Activated naive CD4-positive, alpha-beta T cell treated with anti-CD3 and anti-CD28 coated beads, Interleukin-2, amount 50 U/mL, for 72 hours (primary cell): ENCODE measurements around the gene GREB1. TPM values are rescaled to one million over a fixed set of nuclear protein-coding genes. Genes with fewer than 3 reads are reported as not detected.

Experiments used
- ATAC-seq, 2 donors: fragments of 150-1000 bp; cut with Tn5 transposase; 2 replicates each; pipeline ENCODE4 v1.10.0; 2021; ENCODE audit warnings: mild to moderate bottlenecking in 2 of 2, moderate library complexity in 2 of 2
- DNase-seq, 2 donors: peaks; one replicate each; pipeline ENCODE4 v3.0.0; 2021 to 2022; ENCODE audit warnings: low spot score in 2 of 2
- H3K27ac Mint-ChIP-seq, 2 donors: one replicate each; pipeline ENCODE4 v1.8.0; 2022; ENCODE audit warnings: mild to moderate bottlenecking in 2 of 2, mixed read lengths in 2 of 2
- H3K36me3 Mint-ChIP-seq, 2 donors: one replicate each; pipeline ENCODE4 v1.8.0; 2022; ENCODE audit warnings: mixed read lengths in 2 of 2
- H3K9me3 Mint-ChIP-seq, 2 donors: one replicate each; pipeline ENCODE4 v1.8.0; 2022; ENCODE audit warnings: mixed read lengths in 2 of 2
- total RNA-seq, 2 donors: library from RNA; stranded (reverse); gene quantifications; one replicate each; pipeline ENCODE4 v1.2.3, GENCODE V29; 2022

GREB1 gene
- total RNA-seq, 2 donors from 2014 or later = 0.91 to 1.2 TPM

DNA sequence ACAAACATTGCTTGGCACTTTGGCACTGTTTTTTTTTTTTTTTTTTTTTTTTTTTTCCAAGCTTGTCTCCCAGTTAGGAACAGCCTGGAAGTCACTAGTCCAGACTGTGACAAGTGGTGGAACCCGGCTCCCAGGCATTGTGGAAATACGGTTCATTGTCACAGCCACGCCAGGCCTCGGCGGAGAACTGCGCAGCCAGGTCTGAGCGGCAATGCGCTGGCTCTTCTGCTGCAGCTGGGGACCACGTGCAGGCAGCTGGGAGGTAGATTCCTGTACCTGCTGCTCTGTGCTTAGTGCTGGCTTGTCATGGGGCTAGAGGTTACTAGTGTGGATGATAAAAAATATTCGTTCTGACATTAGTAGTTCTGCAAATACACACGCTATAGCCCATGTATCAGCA is 131.2 kb downstream of the GREB1 start:
- Mint-ChIP-seq H3K27ac (no peak overlapping the region), H3K9me3 (peaks cover 6 to 11% of the 10 kb centered on the region in 2 donors), H3K36me3 (peaks cover 14 to 19% of the 10 kb centered on the region in 2 donors)
- no peak for DNase-seq
- ATAC-seq = no peak

DNA sequence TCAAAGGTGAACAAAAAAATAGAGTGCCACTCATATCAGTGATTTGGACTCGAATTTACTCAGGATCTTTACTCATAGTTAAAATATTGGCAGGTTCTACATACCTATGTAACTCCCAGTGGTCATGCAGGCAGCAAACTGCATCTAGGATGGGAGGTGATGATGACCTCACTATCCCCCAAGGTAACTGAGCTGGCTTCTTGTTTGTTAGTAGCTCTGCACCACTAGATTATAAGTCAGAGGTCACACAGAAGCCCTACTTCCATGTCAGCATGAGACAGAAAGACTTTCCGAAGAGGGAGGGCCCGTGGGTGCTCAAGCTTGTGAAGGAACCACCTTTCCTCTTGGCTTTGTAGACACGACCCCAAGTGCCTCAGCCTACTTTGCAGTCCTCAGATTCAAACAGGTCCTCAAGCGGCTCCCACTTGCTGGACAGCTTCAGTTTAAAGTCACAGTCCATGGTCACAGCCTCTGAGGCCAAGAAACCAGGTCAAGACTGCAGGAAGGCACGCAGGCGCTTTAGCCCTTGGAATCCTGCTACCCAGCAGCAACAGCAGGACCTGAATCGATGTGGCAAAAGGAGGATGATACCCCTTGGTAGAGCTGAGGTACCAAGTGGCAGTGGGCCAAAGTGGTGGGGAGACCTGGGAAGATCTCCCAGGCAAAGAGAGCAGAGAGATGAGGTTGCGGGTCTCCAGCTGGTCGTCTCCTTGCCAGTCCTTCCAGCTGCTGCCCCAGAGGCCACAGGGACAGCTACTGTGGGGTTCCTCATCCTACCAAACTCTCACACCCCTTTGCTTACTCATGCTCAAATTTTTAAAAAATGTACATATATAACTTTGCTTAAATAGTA is 131.9 kb downstream of the GREB1 start:
- Mint-ChIP-seq H3K9me3 (peaks cover 10 to 17% of the 10 kb centered on the region in 2 donors), H3K36me3 (peaks cover 14 to 26% of the 10 kb centered on the region in 2 donors), H3K27ac (no peak overlapping the region)
- ATAC-seq (no peak), DNase-seq (no peak)

DNA sequence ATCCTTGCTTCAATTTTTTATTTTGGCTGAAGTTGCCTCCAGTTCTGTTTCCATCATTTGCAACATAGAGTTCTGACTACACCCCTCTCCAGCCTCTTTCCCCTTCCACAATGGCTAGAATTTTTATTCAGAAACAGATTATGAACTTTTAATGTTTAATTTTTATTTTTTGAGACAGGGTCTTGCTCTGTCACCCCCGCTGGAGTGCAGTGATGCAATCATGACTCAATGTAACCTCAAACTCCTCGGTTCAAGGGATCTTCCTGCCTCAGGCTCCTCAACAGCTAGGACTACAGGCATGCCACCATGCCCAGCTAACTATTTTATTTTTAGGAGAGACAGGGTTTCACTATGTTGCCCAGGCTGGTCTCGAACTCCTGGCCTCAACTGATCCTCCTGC is 133.3 kb downstream of the GREB1 start:
- Mint-ChIP-seq H3K36me3 (peaks cover 10 to 21% of the 10 kb centered on the region in 2 donors), H3K9me3 (peaks cover 7 to 13% of the 10 kb centered on the region in 2 donors), H3K27ac (no peak overlapping the region)
- no peak for DNase-seq
- no peak for ATAC-seq

DNA sequence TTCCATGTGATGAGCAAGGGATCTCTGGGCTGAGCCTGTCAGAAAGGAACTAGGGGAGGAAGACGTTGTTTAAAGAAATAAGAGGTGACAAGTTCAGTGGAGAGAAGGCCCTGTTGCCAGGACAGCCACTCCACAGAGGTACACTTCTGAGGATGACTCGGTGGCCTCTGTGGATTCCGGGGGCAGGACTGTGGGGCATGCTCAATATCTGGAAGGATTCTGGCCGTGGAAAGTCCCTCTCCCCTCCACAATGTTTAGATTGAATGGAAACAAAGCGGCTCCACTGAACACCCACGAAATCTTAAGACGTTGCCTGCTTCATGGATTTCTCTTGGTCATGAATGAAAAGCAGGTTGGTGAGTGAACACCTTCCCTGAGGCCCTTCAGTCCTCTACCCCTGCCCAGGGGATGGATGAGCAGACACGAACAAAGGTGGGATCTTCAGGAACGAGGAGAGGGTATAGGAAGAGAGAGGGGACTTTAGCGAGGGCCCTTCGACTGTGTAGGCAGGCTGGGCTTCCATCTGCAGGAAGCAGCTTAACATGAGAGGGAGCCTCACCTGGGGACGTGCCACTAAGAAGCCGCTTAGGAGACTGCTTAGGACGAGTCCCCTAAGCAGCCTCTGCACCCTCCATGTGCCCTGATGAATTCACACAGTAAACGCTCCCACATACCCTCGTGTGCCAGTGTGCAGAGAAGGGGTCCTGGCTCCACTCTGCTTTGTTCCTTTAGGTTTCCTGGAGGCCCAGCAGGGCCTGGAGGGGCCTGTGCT is 134.2 kb downstream of the GREB1 start:
- ATAC-seq = no peak
- Mint-ChIP-seq H3K27ac (no peak overlapping the region), H3K36me3 (peaks cover 7 to 16% of the 10 kb centered on the region in 2 donors), H3K9me3 (peaks cover 5 to 11% of the 10 kb centered on the region in 2 donors)
- no peak for DNase-seq

- ATAC-seq (peak; percentile 36 to 91), DNase-seq (peak in 1 of 2 donors; percentile 61)
- peaks cover 7 to 13% of the 10 kb centered on the region in 2 donors for H3K36me3 Mint-ChIP-seq
- H3K27ac Mint-ChIP-seq = no peak within 1 kb of the TSS
- H3K9me3 Mint-ChIP-seq = peaks cover 5 to 6% of the 10 kb centered on the region in 2 donors
These were observed 135.8 kb downstream of the GREB1 start, which contains the start of gene NTSR2 for GRCh38 chr2:11669454-11670291. Gene NTSR2 (minus strand): TSS chr2:11670195. CDS start chr2:11670129, 66 bp downstream.

GRCh38 chr2:11672407-11672806 is 138.6 kb downstream of the GREB1 start:
- DNase-seq (no peak), ATAC-seq (no peak)
- peaks cover 7 to 18% of the 10 kb centered on the region in 2 donors for H3K36me3 Mint-ChIP-seq
- no peak overlapping the region for H3K27ac Mint-ChIP-seq
- H3K9me3 Mint-ChIP-seq = peaks cover 5 to 6% of the 10 kb centered on the region in 2 donors

DNA sequence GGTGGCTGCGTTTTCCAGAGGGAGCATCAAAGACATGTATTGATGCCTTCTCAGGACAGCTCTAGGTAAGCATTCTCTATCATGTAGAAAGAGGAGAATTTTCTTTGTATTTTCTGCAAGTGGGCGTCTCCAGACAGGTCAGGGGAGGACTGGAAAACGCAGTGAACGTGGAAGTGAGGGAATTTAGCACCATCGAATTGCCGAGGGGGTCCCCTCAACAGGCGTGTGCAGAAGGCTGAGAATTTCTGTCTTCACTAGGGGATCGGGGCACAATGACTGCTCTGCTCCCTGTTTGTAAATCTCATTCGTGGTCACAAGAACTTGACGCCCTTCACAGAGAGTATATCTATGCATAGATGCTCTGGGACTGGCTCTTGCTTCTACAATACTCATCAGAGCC is 141.1 kb downstream of the GREB1 start:
- Mint-ChIP-seq H3K27ac (no peak overlapping the region), H3K9me3 (peaks cover 5 to 6% of the 10 kb centered on the region in 2 donors), H3K36me3 (peaks cover 0 to 12% of the 10 kb centered on the region in 2 donors)
- ATAC-seq (no peak), DNase-seq (no peak)

DNA sequence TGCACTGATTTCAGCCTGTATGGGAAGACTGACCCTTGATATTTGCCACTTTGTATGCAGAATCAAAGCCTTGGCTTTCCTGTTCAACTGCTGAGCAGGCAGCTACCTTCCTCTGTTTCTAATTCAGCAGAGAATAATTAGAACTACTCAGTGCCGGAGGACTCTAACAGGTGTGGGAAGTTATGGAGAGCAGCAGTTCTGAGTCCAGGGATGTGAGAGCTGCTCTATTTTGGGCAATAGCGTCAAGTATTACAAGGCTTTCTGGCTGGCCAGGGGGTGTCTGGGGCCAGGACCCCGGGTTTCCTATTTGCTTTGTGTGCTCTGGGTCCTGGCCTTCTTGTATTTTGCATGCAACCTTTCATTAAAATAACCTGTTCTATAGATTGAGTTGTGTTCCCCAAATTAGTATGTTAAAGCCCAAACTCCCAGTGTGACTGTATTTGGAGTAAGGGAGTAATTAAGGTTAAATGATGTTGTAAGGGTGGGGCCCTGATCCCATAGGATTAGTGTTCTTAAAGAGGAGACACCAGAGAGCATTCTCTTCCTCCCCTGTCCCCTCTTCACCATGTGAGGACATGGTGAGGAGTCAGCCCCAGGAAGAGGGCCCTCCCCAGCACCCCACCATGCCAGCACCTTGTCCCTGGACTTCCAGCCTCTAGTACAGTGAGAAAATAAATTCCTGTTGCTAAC is 141.7 kb downstream of the GREB1 start:
- no peak for DNase-seq
- Mint-ChIP-seq H3K27ac (no peak overlapping the region), H3K9me3 (peaks cover 0 to under 1% of the 10 kb centered on the region in 2 donors), H3K36me3 (peaks cover 0 to 7% of the 10 kb centered on the region in 2 donors)
- no peak for ATAC-seq

DNA sequence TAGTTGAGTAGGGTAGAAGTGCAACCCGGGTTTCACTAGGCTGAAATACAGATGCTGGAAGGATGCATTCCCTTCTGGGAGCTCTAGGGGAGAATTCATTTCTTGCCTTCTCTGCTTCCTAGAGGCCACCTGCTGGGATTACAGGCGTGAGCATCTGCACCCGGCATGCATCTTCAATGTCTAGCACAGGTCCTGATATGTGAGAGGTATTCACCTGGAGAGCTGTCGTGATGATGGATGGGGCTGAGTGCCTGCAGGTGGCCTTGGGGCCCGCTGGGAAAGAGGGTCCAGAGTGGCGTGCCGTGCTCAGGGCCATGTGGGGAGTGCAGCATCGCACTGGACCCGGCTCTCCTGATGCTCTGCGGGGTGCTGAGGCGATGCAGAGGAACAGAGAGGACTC is 142.8 kb downstream of the GREB1 start:
- no peak overlapping the region for H3K27ac Mint-ChIP-seq

GRCh38 chr2:11677136-11678055 is 143.6 kb downstream of the GREB1 start:
- ATAC-seq = no peak
- Mint-ChIP-seq H3K27ac (no peak overlapping the region), H3K36me3 (peaks cover 0 to 5% of the 10 kb centered on the region in 2 donors), H3K9me3 (no peaks in the 10 kb centered on the region)
- DNase-seq = no peak

More for the DNA sequence above, 142.8 kb downstream of the GREB1 start:
- Mint-ChIP-seq H3K36me3 (peaks cover 0 to 5% of the 10 kb centered on the region in 2 donors), H3K9me3 (no peaks in the 10 kb centered on the region)
- DNase-seq (no peak), ATAC-seq (no peak)

DNA sequence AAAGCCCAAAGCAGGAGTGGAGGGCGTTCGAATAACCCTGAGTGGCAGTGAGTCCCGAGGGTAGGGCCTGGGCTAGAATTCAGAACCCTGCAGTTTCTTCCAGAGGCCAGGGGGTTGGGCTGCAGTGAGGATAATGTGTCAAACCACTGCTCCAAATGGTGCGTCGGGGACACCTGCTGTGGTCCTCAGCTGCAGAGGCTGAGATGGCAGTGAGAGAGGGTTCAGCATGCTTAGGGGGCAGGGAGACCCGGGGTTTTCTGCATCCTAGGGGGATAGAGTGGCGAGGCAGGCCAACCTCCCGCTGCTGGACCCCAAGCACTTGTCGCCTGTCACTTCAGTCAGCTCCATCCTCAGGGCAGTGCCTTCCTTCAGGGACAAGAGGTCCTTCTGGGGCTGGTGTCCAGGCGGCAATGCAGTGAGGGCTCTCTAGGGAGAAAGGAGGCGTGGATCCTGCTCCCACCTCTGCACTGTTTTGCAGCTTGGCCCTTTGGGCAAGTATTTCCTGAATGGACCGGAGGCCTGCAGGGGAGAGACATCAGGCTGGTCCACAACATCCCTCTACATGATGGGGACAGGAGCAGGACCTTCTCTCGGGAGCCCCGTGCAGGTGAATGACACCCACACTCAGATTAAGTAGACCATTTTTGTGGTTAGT is 144.6 kb downstream of the GREB1 start:
- no peak overlapping the region for H3K27ac Mint-ChIP-seq
- H3K36me3 Mint-ChIP-seq = peaks cover 0 to 5% of the 10 kb centered on the region in 2 donors
- no peaks in the 10 kb centered on the region for H3K9me3 Mint-ChIP-seq
- ATAC-seq = no peak
- no peak for DNase-seq

GRCh38 chr2:11679016-11679415 is 145.2 kb downstream of the GREB1 start:
- Mint-ChIP-seq H3K9me3 (no peaks in the 10 kb centered on the region), H3K27ac (no peak overlapping the region), H3K36me3 (peaks cover 0 to 5% of the 10 kb centered on the region in 2 donors)
- ATAC-seq (no peak), DNase-seq (no peak)

- no peaks in the 10 kb centered on the region for H3K9me3 Mint-ChIP-seq
- DNase-seq = no peak
- H3K27ac Mint-ChIP-seq = no peak overlapping the region
- no peak for ATAC-seq
- peaks cover 0 to 5% of the 10 kb centered on the region in 2 donors for H3K36me3 Mint-ChIP-seq
These were observed 145.8 kb downstream of the GREB1 start for GRCh38 chr2:11679486-11680181.
